Activated B cell treated with CpG ODN at 0.5 μM for 24 hours (primary cell): ENCODE data around the gene FOXJ1. TPM values are rescaled to one million over a fixed set of nuclear protein-coding genes. Genes with fewer than 3 reads are reported as not detected.

Experiments
- ATAC-seq: fragments of 200-7000 bp; cut with Tn5 transposase; one replicate; pipeline ENCODE4 v1.10.0; 2021; ENCODE audit warnings: low read depth, mild to moderate bottlenecking, moderate library complexity
- CTCF ChIA-PET: fragments of 350-600 bp; sonication (Branson Sonifier 250); formaldehyde crosslinking; loops from one replicate; lab custom pipeline; 2021; ENCODE audit warnings: antibody characterized with exemption; lab: Charles Lee
- POLR2A ChIA-PET: fragments of 350-600 bp; sonication (Branson Sonifier 250); formaldehyde crosslinking; loops from one replicate; lab custom pipeline; 2021; ENCODE audit warnings: antibody characterized with exemption; lab: Charles Lee
- DNase-seq: peaks from one replicate; pipeline ENCODE4 v3.0.0; 2022
- H3K27ac Mint-ChIP-seq: one replicate; pipeline ENCODE4 v1.8.0; 2020; ENCODE audit warnings: mixed read lengths
- H3K27me3 Mint-ChIP-seq: one replicate; pipeline ENCODE4 v1.8.0; 2021; ENCODE audit warnings: mixed read lengths
- H3K36me3 Mint-ChIP-seq: one replicate; pipeline ENCODE4 v1.8.0; 2021; ENCODE audit warnings: low read depth, mixed read lengths
- H3K4me1 Mint-ChIP-seq: one replicate; pipeline ENCODE4 v1.8.0; 2021; ENCODE audit warnings: mixed read lengths
- H3K4me3 Mint-ChIP-seq: one replicate; pipeline ENCODE4 v1.8.0; 2020; ENCODE audit warnings: mild to moderate bottlenecking, mixed read lengths
- H3K9me3 Mint-ChIP-seq: one replicate; pipeline ENCODE4 v1.8.0; 2020; ENCODE audit warnings: mixed read lengths
- intact Hi-C: fragments of 100-400 bp; cut with micrococcal nuclease; formaldehyde crosslinking; loops from one replicate; pipeline ENCODE4 v1.15.1; 2024
- total RNA-seq: library from RNA; stranded (reverse); gene quantifications from 2 replicates; pipeline ENCODE4 v1.2.3, GENCODE V29; 2022
- TF ChIP-seq, protein P1 (sequence below): fragments of 200-600 bp; IDR thresholded peaks from one replicate; pipeline ENCODE4 v1.8.0; 2022; ENCODE audit warnings: antibody characterized with exemption, mild to moderate bottlenecking

FOXJ1 gene
- total RNA-seq, 1 donor from 2014 or later, result 0.44 TPM

- ChIA-PET CTCF (interaction anchor here (1.5 kb wide), 1 partner anchor 10 kb away, joined by 4 read pairs; no protein-coding TSS in a partner anchor), POLR2A (interaction anchor here (13.5 kb wide), 1 partner anchor 137 kb away, joined by 257 read pairs; the partner anchor contains the start of gene UBALD2)
- TF ChIP-seq, protein P1, sequence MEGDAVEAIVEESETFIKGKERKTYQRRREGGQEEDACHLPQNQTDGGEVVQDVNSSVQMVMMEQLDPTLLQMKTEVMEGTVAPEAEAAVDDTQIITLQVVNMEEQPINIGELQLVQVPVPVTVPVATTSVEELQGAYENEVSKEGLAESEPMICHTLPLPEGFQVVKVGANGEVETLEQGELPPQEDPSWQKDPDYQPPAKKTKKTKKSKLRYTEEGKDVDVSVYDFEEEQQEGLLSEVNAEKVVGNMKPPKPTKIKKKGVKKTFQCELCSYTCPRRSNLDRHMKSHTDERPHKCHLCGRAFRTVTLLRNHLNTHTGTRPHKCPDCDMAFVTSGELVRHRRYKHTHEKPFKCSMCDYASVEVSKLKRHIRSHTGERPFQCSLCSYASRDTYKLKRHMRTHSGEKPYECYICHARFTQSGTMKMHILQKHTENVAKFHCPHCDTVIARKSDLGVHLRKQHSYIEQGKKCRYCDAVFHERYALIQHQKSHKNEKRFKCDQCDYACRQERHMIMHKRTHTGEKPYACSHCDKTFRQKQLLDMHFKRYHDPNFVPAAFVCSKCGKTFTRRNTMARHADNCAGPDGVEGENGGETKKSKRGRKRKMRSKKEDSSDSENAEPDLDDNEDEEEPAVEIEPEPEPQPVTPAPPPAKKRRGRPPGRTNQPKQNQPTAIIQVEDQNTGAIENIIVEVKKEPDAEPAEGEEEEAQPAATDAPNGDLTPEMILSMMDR, result no peak
- H3K27me3 Mint-ChIP-seq, result peaks cover 9% of the 10 kb centered on the region
- H3K4me3 Mint-ChIP-seq, result no peak overlapping the region
- no peak for DNase-seq
- H3K36me3 Mint-ChIP-seq, result no peaks in the 10 kb centered on the region
- H3K9me3 Mint-ChIP-seq, result no peaks in the 10 kb centered on the region
- no peaks in the 10 kb centered on the region for H3K4me1 Mint-ChIP-seq
- no peak for ATAC-seq
- intact Hi-C loops, result no loop called here
- no peak overlapping the region for H3K27ac Mint-ChIP-seq
These were observed 9.9 kb downstream of the FOXJ1 start for GRCh38 chr17:76131051-76131691.

DNA sequence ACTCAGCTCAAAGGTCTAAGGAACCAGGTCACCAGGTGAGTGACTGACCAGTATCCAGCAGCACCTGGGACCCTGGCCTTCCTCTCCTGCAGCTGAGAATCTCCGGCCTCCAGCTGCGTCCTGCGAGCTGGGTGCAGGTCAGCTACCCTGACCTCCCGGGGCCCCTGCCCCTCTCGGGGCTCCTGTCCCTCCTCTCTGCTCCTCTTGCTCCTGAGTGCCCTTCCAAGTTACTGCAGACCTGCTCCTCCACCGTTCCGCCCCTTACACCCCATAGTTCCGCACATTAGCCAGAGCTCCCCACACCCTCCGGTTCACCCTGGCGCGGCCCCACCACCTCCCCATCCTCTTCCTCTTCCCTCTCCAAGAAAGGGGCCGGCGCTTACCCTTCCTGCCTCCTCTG is 10.6 kb downstream of the FOXJ1 start:
- intact Hi-C loops, result no loop called here
- ChIA-PET CTCF (interaction anchor here (1.5 kb wide), 1 partner anchor 9 kb away, joined by 4 read pairs; no protein-coding TSS in a partner anchor), POLR2A (interaction anchor here (13.5 kb wide), 1 partner anchor 137 kb away, joined by 257 read pairs; the partner anchor contains the start of gene UBALD2)
- peaks cover 9% of the 10 kb centered on the region for H3K27me3 Mint-ChIP-seq
- DNase-seq (no peak), ATAC-seq (no peak)
- no peak overlapping the region for H3K4me3 Mint-ChIP-seq
- TF ChIP-seq, protein P1, result no peak
- no peaks in the 10 kb centered on the region for H3K9me3 Mint-ChIP-seq
- H3K4me1 Mint-ChIP-seq, result no peaks in the 10 kb centered on the region
- H3K27ac Mint-ChIP-seq, result no peak overlapping the region
- no peaks in the 10 kb centered on the region for H3K36me3 Mint-ChIP-seq

DNA sequence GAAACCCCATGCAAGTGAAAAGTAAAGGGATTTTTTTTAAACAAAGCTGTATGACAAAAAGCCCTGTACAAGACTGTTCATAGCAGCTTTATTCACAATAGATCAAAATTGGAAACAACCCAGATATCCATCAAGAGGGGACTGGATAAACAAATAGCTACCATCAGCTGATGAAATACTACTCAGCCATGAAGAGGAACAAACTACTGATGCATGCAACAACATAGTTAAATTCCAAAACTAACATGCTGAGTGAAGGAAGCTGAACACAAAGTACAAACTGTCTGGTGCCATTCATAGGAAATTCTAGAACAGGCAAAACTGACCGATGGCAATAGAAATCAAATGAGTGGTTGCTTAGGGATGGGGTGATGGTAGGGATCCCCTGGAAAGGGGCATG is 15.1 kb downstream of the FOXJ1 start:
- ATAC-seq, result no peak
- POLR2A ChIA-PET, result interaction anchor here (0.6 to 13.5 kb wide), 3 partner anchors 20 to 142 kb away, joined by 3 to 257 read pairs (median 3); partner anchors contain the start of gene UBALD2
- intact Hi-C loops, result no loop called here
- Mint-ChIP-seq H3K9me3 (no peaks in the 10 kb centered on the region), H3K27me3 (no peaks in the 10 kb centered on the region), H3K4me1 (peaks cover 14% of the 10 kb centered on the region), H3K36me3 (no peaks in the 10 kb centered on the region), H3K27ac (no peak overlapping the region), H3K4me3 (no peak overlapping the region)
- CTCF ChIA-PET, result interaction anchor here (0.7 to 11.2 kb wide), 4 partner anchors 22 to 259 kb away, joined by 3 to 228 read pairs (median 13); partner anchors contain the start of gene EXOC7
- TF ChIP-seq, protein P1, result no peak
- no peak for DNase-seq

GRCh38 chr17:76125391-76125675 is 15.7 kb downstream of the FOXJ1 start:
- ATAC-seq (no peak), DNase-seq (no peak)
- H3K9me3 Mint-ChIP-seq, result no peaks in the 10 kb centered on the region
- H3K27ac Mint-ChIP-seq, result no peak overlapping the region
- TF ChIP-seq, protein P1, result no peak
- CTCF ChIA-PET, result interaction anchor here (1.0 to 11.2 kb wide), 4 partner anchors 20 to 240 kb away, joined by 6 to 228 read pairs (median 14); no protein-coding TSS in a partner anchor
- no peaks in the 10 kb centered on the region for H3K27me3 Mint-ChIP-seq
- H3K36me3 Mint-ChIP-seq, result no peaks in the 10 kb centered on the region
- POLR2A ChIA-PET, result interaction anchor here (13.5 kb wide), 1 partner anchor 142 kb away, joined by 257 read pairs; the partner anchor contains the start of gene UBALD2
- intact Hi-C loops, result no loop called here
- peaks cover 17% of the 10 kb centered on the region for H3K4me1 Mint-ChIP-seq
- no peak overlapping the region for H3K4me3 Mint-ChIP-seq
